ENCODE results near the gene FAM13A.
A peak's percentile ranks its signal among the peaks of the same experiment; 100 is the strongest.

FAM13A gene

GRCh38 chr4:88827442-88827841 is 229.5 kb downstream of the FAM13A start:
- no peak for TF ChIP-seq CTCF (IDR thresholded peaks at IDR 0.05; ENCODE audit: control extremely low read depth, extremely low read depth, low read depth, missing control alignments)
- ChIA-PET POLR2A (no interaction called here), CTCF (interaction anchor here (1.0 to 1.4 kb wide), 2 partner anchors 13 kb away, joined by 4 read pairs; no protein-coding TSS in a partner anchor)
- DNase-seq (ENCODE audit: extremely low spot score): no peak

DNA sequence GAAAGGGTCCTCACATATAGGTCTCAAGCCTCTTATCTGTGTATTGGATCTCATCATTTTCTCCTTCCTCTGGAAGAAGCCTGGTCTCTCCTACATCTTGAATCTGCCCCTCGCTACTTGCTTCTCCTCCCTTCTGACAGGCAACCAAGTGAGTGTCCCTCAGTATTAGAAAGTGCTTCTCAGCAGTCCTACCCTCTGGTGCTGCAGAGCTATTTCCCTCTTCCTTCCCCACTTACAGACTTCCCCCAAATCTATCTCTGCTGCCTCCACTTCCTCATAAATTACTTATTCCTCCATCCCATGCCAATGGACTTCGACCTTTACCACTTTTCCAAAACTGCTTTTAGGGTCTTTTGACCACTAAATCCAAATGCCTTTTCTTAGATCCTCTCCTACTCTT is 230.2 kb downstream of the FAM13A start:
- DNase-seq (ENCODE audit: extremely low spot score): no peak
- ChIA-PET POLR2A (no interaction called here), CTCF (no interaction called here)
- no peak for TF ChIP-seq CTCF (IDR thresholded peaks at IDR 0.05; ENCODE audit: control extremely low read depth, extremely low read depth, low read depth, missing control alignments)

- DNase-seq (ENCODE audit: extremely low spot score): no peak
- CTCF ChIA-PET: interaction anchor here (0.7 kb wide), 1 partner anchor 275 kb away, joined by 3 read pairs; no protein-coding TSS in a partner anchor
- TF ChIP-seq CTCF (IDR thresholded peaks at IDR 0.05; ENCODE audit: control extremely low read depth, extremely low read depth, low read depth, missing control alignments): no peak
- POLR2A ChIA-PET: no interaction called here
Measured at GRCh38 chr4:88825931-88826330, 231.1 kb downstream of the FAM13A start.

DNA sequence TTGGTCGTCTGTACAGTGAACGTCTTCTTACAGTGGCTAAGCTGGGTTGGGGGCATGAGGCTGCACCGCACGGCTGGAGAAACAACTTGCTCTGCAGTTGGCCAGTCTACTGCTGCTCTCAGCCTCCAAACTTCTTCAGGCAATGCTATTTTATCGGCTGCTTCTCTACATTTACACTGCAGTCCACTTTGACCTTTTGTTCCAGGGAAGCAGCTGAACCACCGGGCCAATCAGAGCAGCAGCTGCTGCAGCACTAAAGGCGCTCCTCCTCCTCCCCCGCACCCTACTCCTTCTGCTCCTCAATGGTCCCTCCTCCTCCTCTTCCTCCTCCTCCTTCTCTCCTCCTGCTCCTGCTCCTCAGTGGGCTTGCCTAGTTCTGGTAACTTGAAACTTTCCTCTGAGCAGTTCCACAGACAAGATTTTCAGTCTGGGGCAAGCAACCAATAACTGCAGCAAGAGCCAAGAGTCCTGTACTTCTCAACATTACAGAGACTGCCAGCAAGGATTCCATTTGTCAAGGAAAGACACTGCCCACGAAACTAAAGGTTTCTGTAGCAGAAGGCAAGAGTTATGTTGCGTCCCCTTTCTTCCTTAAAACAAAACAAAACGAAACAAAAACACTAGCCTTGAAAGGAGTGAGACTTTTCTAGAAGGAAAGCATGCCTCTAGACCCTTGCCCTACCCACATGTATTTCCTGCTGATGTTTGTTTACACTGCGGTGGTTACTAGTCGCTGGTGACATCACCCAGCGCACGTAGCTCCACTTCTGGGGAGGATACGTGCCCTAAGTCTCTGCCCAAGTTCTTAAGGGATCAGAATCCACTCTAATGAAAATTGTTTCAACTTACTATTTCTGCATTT is 233.7 kb downstream of the FAM13A start:
- no peak for TF ChIP-seq CTCF (IDR thresholded peaks at IDR 0.05; ENCODE audit: control extremely low read depth, extremely low read depth, low read depth, missing control alignments)
- ChIA-PET CTCF (interaction anchor here (1.2 kb wide), 1 partner anchor 10 kb away, joined by 3 read pairs; no protein-coding TSS in a partner anchor), POLR2A (no interaction called here)
- peak; percentile 62 for DNase-seq (ENCODE audit: extremely low spot score)

DNA sequence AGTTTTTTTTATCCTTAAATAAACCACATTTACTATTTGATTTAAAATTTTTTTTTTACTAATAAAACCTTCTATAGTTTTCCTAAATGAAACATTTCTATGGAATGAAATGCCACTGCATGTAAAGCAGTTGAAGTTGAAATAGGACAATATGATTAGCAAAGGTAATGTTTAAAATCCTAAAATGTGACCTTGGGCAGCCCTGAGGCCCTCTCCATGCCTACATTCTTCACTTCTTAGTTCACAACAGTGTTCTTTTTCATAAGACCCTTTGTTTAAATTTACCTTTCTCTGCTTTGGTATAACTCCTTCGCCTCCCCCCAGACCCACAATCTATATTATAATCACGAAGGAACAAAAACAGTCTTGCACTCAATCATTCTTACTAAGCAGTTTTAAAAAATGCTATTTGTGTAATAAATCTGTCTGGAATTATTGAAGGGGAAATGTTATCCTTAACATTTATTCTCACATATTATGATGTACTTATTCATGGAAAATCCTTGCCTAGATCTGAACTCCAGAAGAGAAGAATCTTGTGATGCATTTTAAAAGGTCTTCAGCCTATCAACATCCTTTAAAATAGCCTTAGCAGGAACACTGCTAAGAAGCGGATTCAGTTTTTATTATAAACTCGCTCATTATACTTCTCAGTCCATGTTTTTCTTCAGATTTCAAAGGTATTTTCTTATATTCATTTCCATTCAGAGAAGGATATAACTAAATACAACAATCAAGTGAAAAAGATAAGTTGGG is 234.8 kb downstream of the FAM13A start:
- no peak for TF ChIP-seq CTCF (IDR thresholded peaks at IDR 0.05; ENCODE audit: control extremely low read depth, extremely low read depth, low read depth, missing control alignments)
- CTCF ChIA-PET: interaction anchor here (1.2 to 8.5 kb wide), 2 partner anchors 12 to 199 kb away, joined by 3 to 154 read pairs; no protein-coding TSS in a partner anchor
- DNase-seq (ENCODE audit: extremely low spot score): no peak
- POLR2A ChIA-PET: no interaction called here

DNA sequence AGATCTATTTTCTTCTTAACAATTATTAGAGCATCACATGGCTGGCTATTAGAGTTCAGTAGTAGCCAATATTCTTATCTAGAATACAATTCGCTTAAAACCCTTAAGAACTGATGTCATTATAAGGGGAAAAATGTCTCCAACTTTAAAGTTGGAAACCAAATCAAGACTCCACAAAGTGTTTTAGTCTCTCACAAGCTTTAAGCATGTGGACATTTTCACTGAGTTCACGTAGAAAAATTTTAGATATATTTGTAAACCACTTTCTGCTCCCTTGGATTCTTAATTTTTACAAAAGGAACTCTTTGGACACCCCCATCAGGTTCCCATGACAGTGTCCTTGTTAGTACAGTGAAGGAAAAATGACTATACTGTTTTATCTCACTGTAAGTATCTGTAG is 235.5 kb downstream of the FAM13A start:
- CTCF ChIA-PET: interaction anchor here (1.2 to 8.5 kb wide), 3 partner anchors 11 to 282 kb away, joined by 3 to 154 read pairs (median 14); no protein-coding TSS in a partner anchor
- TF ChIP-seq CTCF (IDR thresholded peaks at IDR 0.05; ENCODE audit: control extremely low read depth, extremely low read depth, low read depth, missing control alignments): no peak
- no peak for DNase-seq (ENCODE audit: extremely low spot score)
- POLR2A ChIA-PET: no interaction called here

Measured in GM10248 (cell line).